Neural cell (in vitro differentiated cells): Measurements from ENCODE around the gene LVRN.

Source experiments
- EP300 ChIP-seq: fragments of 450-650 bp; conservative IDR thresholded peaks from 2 replicates; pipeline ENCODE4 v1.6.1; 2014; ENCODE audit warnings: antibody characterized with exemption, mild to moderate bottlenecking, moderate library complexity; ENCODE audit not compliant: poor library complexity, severe bottlenecking
- EZH2 ChIP-seq: fragments of 200-600, 300-800 bp; shearing (Covaris generic), sonication (generic); IDR thresholded peaks from 2 replicates; pipeline ENCODE4 v1.6.1; 2014; ENCODE audit warnings: antibody characterized with exemption, low read length, borderline replicate concordance, mild to moderate bottlenecking; ENCODE audit not compliant: insufficient read depth, poor library complexity, severe bottlenecking
- MXI1 ChIP-seq: fragments of 450-650 bp; conservative IDR thresholded peaks from 2 replicates; pipeline ENCODE4 v1.6.1; 2014; ENCODE audit warnings: antibody characterized with exemption, mild to moderate bottlenecking; ENCODE audit not compliant: poor library complexity, severe bottlenecking
- POLR2AphosphoS5 ChIP-seq: IDR thresholded peaks from 2 replicates; pipeline ENCODE4 v1.6.1; 2012
- RAD21 ChIP-seq: fragments of 450-650 bp; conservative IDR thresholded peaks from 2 replicates; pipeline ENCODE4 v1.6.1; 2014; ENCODE audit warnings: antibody characterized with exemption, mild to moderate bottlenecking, moderate library complexity
- SMC3 ChIP-seq: fragments of 450-650 bp; conservative IDR thresholded peaks from 2 replicates; pipeline ENCODE4 v1.6.1; 2014; ENCODE audit warnings: antibody characterized with exemption, mild to moderate bottlenecking, moderate library complexity; ENCODE audit not compliant: poor library complexity
- TAF1 ChIP-seq: IDR thresholded peaks from 2 replicates; pipeline ENCODE4 v1.6.1; 2012; ENCODE audit warnings: low read depth
- TF ChIP-seq, protein P1 (sequence below): fragments of 450-650 bp; IDR thresholded peaks from 2 replicates; pipeline ENCODE4 v1.5.1; 2014; ENCODE audit warnings: antibody characterized with exemption, mild to moderate bottlenecking, moderate library complexity; ENCODE audit not compliant: poor library complexity, severe bottlenecking

DNA sequence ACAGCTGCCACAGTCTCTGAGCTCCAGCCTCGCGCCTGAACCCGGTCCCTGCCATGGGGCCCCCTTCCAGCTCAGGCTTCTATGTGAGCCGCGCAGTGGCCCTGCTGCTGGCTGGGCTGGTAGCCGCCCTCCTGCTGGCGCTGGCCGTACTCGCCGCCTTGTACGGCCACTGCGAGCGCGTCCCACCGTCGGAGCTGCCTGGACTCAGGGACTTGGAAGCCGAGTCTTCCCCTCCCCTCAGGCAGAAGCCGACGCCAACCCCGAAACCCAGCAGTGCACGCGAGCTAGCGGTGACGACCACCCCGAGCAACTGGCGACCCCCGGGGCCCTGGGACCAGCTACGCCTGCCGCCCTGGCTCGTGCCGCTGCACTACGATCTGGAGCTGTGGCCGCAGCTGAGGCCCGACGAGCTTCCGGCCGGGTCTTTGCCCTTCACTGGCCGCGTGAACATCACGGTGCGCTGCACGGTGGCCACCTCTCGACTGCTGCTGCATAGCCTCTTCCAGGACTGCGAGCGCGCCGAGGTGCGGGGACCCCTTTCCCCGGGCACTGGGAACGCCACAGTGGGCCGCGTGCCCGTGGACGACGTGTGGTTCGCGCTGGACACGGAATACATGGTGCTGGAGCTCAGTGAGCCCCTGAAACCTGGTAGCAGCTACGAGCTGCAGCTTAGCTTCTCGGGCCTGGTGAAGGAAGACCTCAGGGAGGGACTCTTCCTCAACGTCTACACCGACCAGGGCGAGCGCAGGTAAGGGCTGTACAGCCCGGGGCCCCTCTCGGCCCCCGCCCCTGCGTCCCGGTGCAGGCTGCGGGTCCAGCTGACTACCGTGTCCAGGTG, 509 bp downstream of the LVRN start:
- TF ChIP-seq MXI1 (no peak), RAD21 (no peak), EP300 (no peak), EZH2 (no peak), POLR2AphosphoS5 (no peak), TAF1 (no peak), SMC3 (no peak)
- TF ChIP-seq, protein P1, sequence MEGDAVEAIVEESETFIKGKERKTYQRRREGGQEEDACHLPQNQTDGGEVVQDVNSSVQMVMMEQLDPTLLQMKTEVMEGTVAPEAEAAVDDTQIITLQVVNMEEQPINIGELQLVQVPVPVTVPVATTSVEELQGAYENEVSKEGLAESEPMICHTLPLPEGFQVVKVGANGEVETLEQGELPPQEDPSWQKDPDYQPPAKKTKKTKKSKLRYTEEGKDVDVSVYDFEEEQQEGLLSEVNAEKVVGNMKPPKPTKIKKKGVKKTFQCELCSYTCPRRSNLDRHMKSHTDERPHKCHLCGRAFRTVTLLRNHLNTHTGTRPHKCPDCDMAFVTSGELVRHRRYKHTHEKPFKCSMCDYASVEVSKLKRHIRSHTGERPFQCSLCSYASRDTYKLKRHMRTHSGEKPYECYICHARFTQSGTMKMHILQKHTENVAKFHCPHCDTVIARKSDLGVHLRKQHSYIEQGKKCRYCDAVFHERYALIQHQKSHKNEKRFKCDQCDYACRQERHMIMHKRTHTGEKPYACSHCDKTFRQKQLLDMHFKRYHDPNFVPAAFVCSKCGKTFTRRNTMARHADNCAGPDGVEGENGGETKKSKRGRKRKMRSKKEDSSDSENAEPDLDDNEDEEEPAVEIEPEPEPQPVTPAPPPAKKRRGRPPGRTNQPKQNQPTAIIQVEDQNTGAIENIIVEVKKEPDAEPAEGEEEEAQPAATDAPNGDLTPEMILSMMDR: no peak
